DMS 273 (cell line): ENCODE results near the gene SNX5.
A peak's percentile ranks its signal among the peaks of the same experiment; 100 is the strongest.

Experiments used
- DNase-seq: peaks from one replicate; lab custom pipeline; 2025; ENCODE audit not compliant: unreplicated experiment; lab: John Stamatoyannopoulos, UW

The SNX5 gene

DNA sequence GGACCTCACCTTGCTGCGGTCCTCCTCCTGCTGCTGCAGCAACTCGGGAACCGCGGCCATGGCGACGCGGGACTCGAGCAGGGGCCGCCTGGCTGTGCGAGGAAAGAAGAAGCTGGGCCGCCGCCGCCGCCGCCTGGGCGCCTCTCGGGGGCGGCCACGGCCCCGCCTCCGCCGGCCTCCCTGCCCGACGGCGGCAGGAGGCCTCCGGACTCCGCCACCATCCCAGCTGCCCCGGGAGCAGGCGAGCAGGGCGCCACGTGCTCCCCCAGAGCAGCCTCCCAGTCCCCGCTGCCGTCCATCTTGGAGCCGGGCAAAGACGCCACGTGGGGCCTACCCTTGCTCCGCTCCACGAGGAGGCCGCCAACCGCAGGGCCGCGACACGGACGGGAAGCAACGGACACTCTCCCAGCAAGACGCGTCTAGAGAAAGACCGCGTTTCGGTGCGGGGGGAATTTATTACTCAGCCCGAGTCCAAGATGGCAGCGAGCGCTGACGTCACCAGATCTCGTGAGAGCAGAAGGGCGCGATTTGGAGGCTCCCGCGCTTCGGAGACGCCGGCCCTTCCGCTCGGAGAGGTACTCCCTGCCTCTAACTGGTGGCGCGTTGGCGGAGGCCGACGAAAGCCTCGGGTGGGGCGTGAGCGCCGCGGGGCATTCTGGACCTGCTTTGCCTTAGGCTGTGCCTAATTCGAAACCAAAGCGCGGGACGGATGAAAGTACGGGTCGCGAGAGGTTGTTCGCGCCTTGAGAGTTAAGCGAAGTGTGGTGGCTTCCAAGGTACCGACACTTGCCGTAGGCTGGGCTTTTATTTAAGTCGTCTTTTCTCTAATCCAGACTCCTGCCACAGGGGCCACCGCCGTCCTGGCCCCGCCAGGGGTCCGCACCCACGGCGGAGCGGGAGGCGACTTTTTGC is at the start of gene SNX5, which contains the start of gene MGME1:
SNX5 (minus strand) TSS at position 429 of the 912 bp plus-strand sequence; CDS start at position 60, 369 bp downstream.
MGME1 (plus strand) TSS at position 653 of the 912 bp plus-strand sequence. CDS start 842 bp downstream, outside the sequence.
- peak; percentile 100 for DNase-seq

GRCh38 chr20:18018100-18018499 is 49.5 kb upstream of the SNX5 start:
- no peak for DNase-seq

GRCh38 chr20:18016772-18017171 is 48.2 kb upstream of the SNX5 start:
- no peak for DNase-seq

DNA sequence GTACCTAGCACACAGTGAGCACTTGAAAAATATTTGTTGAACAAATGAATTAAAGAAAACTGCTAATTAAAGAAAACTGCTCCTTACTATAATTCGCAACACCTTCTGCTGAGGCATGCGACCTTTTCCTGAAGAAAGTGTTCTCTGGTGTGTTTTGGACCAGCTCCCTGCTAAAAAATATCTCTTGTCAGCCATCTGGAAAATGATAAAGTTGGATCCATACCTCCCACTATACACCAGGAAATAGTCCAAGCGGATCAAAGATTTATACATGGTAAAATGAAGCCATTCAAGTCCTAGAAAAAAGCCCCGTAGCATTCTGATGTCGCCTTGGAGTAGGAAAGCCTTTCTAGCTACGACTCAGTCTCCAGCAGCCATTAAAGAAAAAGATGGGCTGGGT is 45.8 kb upstream of the SNX5 start:
- no peak for DNase-seq

GRCh38 chr20:18012901-18013300 is 44.3 kb upstream of the SNX5 start:
- no peak for DNase-seq

DNA sequence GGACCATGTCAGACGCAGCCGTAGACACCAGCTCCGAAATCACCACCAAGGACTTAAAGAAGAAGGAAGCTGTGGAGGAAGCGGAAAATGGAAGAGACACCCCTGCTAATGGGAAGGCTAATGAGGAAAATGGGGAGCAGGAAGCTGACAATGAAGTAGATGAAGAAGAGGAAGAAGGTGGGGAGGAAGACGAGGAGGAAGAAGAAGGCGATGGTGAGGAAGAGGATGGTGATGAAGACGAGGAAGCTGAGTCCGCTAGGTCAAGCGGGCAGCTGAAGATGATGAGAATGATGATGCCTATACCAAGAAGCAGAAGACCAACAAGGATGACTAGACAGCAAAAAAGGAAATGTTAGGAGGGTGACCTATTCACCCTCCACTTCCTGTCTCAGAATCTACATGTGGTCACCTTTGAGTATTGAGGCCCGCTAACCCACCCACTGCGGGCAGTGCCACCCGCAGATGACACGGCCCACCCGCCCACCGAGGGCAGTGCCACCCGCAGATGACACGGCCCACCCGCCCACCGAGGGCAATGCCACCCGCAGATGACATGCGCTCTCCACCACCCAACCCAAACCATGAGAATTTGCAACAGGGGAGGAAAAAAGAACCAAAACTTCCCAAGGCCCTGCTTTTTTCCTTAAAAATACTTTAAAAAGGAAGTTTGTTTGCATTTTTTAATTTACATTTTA is 43.5 kb upstream of the SNX5 start:
- DNase-seq = no peak

- no peak for DNase-seq
These were observed 42.9 kb upstream of the SNX5 start for GRCh38 chr20:18011482-18011881.

DNA sequence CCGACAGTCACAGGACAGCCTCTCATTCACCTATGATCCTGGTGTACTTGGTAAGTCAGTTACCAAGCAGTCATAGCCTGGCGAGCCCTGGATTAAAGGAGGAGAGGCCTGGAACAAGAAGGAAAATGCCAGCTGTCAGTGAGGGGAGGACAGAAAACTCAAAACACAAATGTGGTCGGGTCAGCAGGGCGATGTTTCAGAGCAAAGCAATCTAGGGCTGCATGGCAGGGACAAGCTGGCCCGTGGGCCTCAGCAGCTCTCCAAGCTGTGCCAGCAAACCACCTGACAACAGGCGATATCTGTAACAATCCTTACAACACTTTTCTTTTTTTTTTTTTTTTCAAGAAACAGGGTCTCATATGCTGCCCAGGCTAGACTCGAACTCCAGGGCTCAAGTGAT is 40.5 kb upstream of the SNX5 start:
- no peak for DNase-seq

DNA sequence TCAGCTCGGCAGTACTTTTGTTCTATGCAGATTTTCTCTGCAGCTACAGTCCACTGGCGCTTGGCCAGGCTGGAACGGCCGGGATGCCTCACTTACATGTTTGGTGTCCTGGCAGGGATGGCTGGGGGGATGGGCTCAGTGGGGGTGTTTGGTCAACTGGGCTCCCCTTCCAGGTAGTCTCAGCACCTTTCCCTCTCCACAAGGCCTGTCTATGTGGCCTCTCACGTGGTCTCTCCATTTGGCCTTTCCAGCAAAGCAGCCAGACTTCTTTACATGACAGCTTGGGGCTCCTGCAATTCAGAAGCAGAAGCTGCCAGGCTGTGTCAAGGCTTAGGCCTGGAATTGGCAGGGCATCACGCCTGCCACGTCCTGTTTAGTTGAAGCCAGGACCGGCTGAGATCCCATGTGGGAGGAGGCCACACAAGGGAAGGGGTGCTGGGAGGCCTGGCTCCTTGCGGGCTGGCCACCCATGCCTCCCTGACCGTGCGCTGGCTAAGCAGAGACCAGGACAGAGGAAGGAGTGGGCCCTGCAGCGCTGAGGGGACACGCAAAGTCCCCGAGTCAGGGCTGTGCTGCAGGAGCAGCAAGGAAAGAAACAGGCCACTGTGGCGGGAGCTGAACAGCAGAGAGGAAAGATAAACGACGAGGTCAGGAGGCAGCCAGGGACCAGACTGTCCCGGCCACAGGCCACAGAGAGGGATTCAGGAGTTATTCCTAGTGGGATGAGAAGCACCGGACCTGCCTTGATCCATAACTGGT is 39.1 kb upstream of the SNX5 start:
- DNase-seq = peak; percentile 37

DNA sequence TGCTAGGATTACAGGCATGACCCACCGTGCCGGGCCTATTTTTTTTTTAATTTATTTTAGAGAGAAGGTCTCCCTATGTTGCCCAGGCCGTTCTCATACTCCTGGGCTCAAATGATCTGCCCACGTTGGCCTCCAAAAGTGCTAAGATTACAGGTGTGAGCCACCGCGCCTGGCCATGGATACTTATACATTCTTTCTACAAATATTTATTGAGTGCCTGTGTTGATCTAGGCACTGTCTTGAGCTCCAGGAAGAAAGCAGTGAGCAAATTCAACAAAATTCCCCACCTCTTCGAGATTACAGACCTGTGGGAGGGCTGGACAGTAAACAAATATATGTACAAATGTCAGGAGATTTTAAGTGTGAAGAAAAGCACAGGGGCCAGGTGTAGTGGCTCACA is 38.1 kb upstream of the SNX5 start:
- no peak for DNase-seq

GRCh38 chr20:18005990-18006364 is 37.4 kb upstream of the SNX5 start:
- DNase-seq = no peak

DNA sequence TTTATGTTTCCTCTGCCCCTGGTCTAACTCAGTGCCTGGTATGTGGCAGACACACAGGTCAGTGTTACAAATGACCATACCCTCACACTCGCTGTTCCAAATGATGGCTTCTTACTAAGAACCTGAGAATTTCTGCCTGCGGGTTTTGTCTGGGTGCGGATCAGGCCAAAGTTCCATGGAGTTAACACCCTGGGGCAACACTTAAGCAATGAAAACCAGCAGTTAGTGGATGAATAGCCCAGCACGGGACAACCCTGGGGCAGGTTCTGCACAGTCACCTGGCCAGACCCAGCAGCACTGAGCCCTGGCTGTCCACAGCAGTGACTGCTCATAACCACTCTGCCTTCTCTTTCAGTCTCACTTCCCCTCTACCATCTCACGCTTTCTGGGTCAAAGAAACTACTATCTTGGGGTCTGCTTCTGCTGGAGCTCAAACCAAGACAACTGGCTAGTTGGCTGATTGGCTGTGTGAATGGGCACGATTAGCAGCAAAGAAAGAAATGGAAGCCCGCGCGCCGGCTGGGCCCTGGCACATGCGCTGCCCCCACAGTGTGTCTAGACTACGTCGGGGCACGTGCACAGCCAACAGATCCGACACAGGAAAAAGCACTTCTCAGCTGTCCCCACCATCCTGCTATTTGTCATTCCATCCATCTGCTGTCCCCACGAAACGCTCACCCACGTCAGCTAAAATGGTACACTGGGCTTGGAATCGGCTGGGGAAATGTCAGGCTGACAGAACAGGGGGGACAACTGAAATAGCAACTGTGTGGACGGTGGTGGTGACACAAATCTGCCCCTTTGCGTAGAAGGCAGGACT is 36.8 kb upstream of the SNX5 start:
- no peak for DNase-seq

DNA sequence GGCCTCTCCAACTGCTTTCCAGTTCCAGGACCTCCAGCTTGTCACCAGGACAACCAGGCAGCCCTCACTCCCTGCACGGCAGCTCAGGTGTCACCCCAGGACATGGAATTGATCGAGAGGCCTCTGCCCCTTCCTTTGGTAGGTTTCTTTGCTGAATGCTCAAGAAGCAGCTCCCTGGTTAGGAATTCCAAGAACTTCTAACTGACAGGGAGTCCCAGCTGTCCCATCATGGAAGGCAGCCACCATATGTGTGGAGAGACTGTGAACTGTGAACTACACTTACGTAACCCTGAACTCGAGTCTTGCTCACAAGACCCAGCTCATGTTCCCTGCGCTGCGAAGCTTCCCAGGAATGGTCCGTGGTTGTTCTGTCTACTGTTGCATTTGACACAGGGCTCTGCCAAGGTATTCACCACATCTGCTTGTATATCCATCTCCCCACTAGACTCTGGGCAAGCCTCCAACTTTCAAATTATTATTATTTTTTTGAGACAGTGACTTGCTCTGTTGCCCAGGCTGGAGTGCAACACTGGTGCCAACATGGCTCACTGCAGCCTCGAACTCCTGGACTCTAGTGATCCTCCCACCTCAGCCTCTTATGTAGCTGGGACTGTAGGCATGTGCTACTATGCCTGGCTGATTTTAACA is 35.9 kb upstream of the SNX5 start:
- peak; percentile 12 for DNase-seq

DNA sequence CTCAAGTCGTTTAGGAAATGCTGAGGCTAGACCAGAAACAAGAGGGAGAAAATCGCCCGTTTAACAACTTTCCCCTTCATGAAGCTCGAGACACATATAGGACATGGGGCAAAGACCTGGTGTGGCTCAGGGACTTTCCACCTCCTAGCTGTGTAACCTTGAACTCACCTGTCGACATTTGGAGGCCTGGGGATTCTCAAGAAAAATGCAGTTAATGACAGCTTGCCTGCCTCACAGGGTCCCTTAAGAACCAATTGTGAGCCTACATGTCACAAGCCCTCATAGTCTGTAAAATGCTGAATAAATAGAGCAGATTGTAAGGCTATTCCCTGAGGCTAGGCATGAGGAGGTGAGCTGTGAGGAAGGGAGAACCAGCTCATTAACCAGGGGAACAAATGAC is 35.3 kb upstream of the SNX5 start:
- no peak for DNase-seq

- no peak for DNase-seq
These were observed 32.7 kb upstream of the SNX5 start for GRCh38 chr20:18001131-18001921.

DNA sequence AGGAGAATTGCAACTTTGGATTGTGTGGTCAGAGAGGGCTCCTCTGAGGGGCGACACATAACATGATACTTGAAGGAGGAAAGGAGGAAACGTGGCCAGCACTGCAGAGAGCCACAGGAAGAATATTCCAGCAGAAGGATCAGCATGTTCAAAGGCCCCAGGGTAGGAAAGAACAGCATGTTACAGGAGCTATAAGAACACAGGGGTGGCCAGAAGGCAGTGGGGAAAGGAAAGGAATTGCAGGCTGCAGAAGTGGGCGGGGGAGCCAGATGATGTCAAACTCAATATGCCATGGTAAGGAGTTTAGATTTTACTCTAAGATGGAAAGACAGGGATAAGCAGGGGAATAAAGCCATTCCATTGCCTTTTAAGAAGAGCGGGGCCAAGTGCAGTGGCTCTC is 31.0 kb upstream of the SNX5 start:
- no peak for DNase-seq

- DNase-seq = no peak
These were observed 29.9 kb upstream of the SNX5 start for GRCh38 chr20:17998446-17998845.

GRCh38 chr20:17995967-17996819 is 27.6 kb upstream of the SNX5 start:
- peak; percentile 78 for DNase-seq
